Gastroesophageal sphincter (tissue), 4 donors: Measurements from ENCODE around the gene OR8B8. TPM values are rescaled to one million over a fixed set of nuclear protein-coding genes. Genes with fewer than 3 reads are reported as not detected.

Source experiments
- ATAC-seq: fragments of 150-250 bp; one replicate; pipeline ENCODE4 v1.9.1; 2016; ENCODE audit warnings: mild to moderate bottlenecking, moderate library complexity
- H3K27ac ChIP-seq, 4 donors: fragments of 200-600 bp; sonication (generic) in 3 of 4; 1 replicate in 3 of 4; 2 replicates in 1 of 4; pipeline ENCODE4 v1.5.1; 2016 to 2019
- H3K27me3 ChIP-seq: fragments of 200-600 bp; sonication (generic); one replicate; pipeline ENCODE4 v1.5.1; 2019
- H3K36me3 ChIP-seq, 2 donors: fragments of 200-600 bp; sonication (generic); one replicate each; pipeline ENCODE4 v1.5.1; 2019; ENCODE audit warnings: control low read depth in 1 of 2
- H3K4me1 ChIP-seq, 3 donors: fragments of 200-600 bp; sonication (generic); 1 replicate in 2 of 3; 2 replicates in 1 of 3; pipeline ENCODE4 v1.5.1; 2016 to 2019; ENCODE audit warnings: control low read depth in 2 of 3
- H3K4me3 ChIP-seq, 2 donors: fragments of 200-600 bp; sonication (generic); one replicate each; pipeline ENCODE4 v1.5.1; 2019; ENCODE audit warnings: mild to moderate bottlenecking in 1 of 2, moderate library complexity in 1 of 2
- H3K9me3 ChIP-seq, 3 donors: fragments of 200-600 bp; sonication (generic); one replicate each; pipeline ENCODE4 v1.5.1; 2017 to 2019; ENCODE audit warnings: control low read depth in 2 of 3
- CTCF ChIP-seq, 4 experiments: fragments of 200-600 bp in 2 of 4; fragments of 450-650 bp in 2 of 4; sonication (generic) in 1 of 4; IDR thresholded peaks; one replicate each; pipeline ENCODE4 v1.5.1; 2017 to 2019; ENCODE audit warnings: antibody characterized with exemption in 4 of 4, mild to moderate bottlenecking in 2 of 4, moderate library complexity in 2 of 4
- EP300 ChIP-seq: sonication (generic); formaldehyde crosslinking; IDR thresholded peaks from one replicate; pipeline ENCODE4 v1.6.1; 2017; ENCODE audit warnings: antibody characterized with exemption, mild to moderate bottlenecking
- POLR2A ChIP-seq, 2 donors: fragments of 450-650 bp; IDR thresholded peaks; one replicate each; pipeline ENCODE4 v1.6.1; 2017; ENCODE audit warnings: antibody characterized with exemption in 2 of 2, mild to moderate bottlenecking in 2 of 2, moderate library complexity in 1 of 2
- POLR2AphosphoS5 ChIP-seq: sonication (generic); formaldehyde crosslinking; IDR thresholded peaks from one replicate; pipeline ENCODE4 v1.6.1; 2017; ENCODE audit warnings: antibody characterized with exemption
- WGBS, 2 donors: methylation state at CpG; one replicate each; pipeline ENCODE4 v1.1.5; 2018; ENCODE audit warnings: low coverage in 1 of 2; 5-methylcytosine and 5-hydroxymethylcytosine counted together
- total RNA-seq, 4 donors: library from RNA; depleted of rRNA; stranded (reverse); fragments of >200 nt; gene quantifications; one replicate each; pipeline ENCODE4 v1.1.0, GENCODE V29; 2016

OR8B8 gene
- total RNA-seq, 4 donors from 2014 or later: not detected

DNA sequence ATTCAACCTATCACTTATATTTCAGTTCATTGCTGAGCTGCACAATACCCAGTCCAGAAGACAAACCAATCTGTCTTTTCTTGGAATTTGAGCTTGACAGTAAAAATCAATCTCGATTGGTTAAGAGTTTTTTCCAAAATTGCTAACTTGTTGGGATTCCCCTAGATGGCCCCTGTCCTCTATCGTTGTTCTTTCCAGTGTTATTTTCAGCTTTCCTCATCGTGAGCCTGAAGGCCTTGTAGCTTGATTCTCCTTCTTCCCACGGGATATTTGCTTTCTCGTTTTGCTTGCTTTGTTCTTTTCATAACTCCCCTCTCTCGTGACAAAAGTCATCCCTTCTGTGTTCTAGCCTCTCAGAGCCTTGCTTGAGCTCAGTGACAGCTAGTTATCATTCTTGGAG, 3.1 kb downstream of the OR8B8 start:
- Histone ChIP-seq H3K4me1 (no peaks in the 10 kb centered on the region), H3K4me3 (no peak overlapping the region), H3K36me3 (no peaks in the 10 kb centered on the region), H3K9me3 (no peaks in the 10 kb centered on the region), H3K27me3 (peaks cover 5% of the 10 kb centered on the region), H3K27ac (no peak overlapping the region)
- no peak for ATAC-seq
- no peak for TF ChIP-seq CTCF (IDR thresholded peaks at IDR 0.05)
- no peak for TF ChIP-seq POLR2A (IDR thresholded peaks at IDR 0.05)
- TF ChIP-seq EP300: no peak
- TF ChIP-seq POLR2AphosphoS5: no peak
- WGBS, 2 donors: 43 to 46% methylated on average over 6 of the region's 6 CpGs

- Histone ChIP-seq H3K9me3 (no peaks in the 10 kb centered on the region), H3K4me1 (no peaks in the 10 kb centered on the region), H3K27ac (no peak overlapping the region), H3K4me3 (no peak overlapping the region), H3K27me3 (peaks cover 5% of the 10 kb centered on the region), H3K36me3 (no peaks in the 10 kb centered on the region)
- TF ChIP-seq POLR2A (IDR thresholded peaks at IDR 0.05): no peak
- no peak for TF ChIP-seq POLR2AphosphoS5
- no peak for TF ChIP-seq CTCF (IDR thresholded peaks at IDR 0.05)
- no peak for TF ChIP-seq EP300
- WGBS, 2 donors: 88% methylated on average over 4 of the region's 7 CpGs; no CpG with 5 or more reads in 1 of the 2 donors
- ATAC-seq: no peak
Measured at GRCh38 chr11:124441519-124441918, 4.0 kb downstream of the OR8B8 start.

DNA sequence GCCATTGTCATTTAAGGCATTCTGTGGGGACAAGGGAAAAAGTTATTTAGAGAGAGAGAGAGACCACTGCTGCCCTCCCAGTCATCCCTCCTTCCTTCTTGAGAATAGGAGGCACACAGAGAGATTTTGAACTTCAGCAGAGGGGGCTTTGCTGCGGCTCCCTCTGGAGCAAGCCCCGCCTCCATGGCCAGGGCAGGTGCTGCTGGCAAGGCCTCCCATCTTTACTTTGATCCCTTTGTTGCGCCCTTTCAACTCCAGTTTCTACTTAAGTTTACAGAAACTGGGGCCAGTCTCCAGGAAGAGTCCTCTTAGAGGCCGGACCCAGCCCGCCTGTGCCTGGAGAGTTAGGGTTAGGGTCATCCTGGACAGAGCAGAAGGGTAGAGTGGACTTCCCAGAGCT, 4.4 kb downstream of the OR8B8 start:
- Histone ChIP-seq H3K9me3 (no peaks in the 10 kb centered on the region), H3K4me3 (no peak overlapping the region), H3K36me3 (no peaks in the 10 kb centered on the region), H3K27me3 (peaks cover 5% of the 10 kb centered on the region), H3K4me1 (no peaks in the 10 kb centered on the region), H3K27ac (no peak overlapping the region)
- TF ChIP-seq POLR2A (IDR thresholded peaks at IDR 0.05): no peak
- TF ChIP-seq POLR2AphosphoS5: no peak
- TF ChIP-seq CTCF (IDR thresholded peaks at IDR 0.05): no peak
- TF ChIP-seq EP300: no peak
- 50% methylated on average over 1 of the region's 5 CpGs; no CpG with 5 or more reads in 1 of the 2 donors for WGBS, 2 donors
- ATAC-seq: no peak

- ATAC-seq: no peak
- Histone ChIP-seq H3K4me3 (no peak overlapping the region), H3K27ac (no peak overlapping the region), H3K9me3 (no peaks in the 10 kb centered on the region), H3K27me3 (peaks cover 5% of the 10 kb centered on the region), H3K36me3 (no peaks in the 10 kb centered on the region), H3K4me1 (no peaks in the 10 kb centered on the region)
- WGBS, 2 donors: 73 to 83% methylated on average over 3 to 4 of the region's 4 CpGs
- no peak for TF ChIP-seq POLR2AphosphoS5
- TF ChIP-seq EP300: no peak
- no peak for TF ChIP-seq CTCF (IDR thresholded peaks at IDR 0.05)
- no peak for TF ChIP-seq POLR2A (IDR thresholded peaks at IDR 0.05)
Measured at GRCh38 chr11:124440608-124441007, 4.9 kb downstream of the OR8B8 start.

- 42 to 91% methylated on average over 1 to 2 of the region's 2 CpGs for WGBS, 2 donors
- Histone ChIP-seq H3K9me3 (peaks cover 0 to 10% (median 0%) of the 10 kb centered on the region in 3 donors), H3K4me1 (no peaks in the 10 kb centered on the region), H3K36me3 (no peaks in the 10 kb centered on the region), H3K27ac (no peak overlapping the region), H3K4me3 (no peak overlapping the region), H3K27me3 (no peaks in the 10 kb centered on the region)
- ATAC-seq: no peak
- TF ChIP-seq CTCF (IDR thresholded peaks at IDR 0.05): no peak
- TF ChIP-seq EP300: no peak
- TF ChIP-seq POLR2A (IDR thresholded peaks at IDR 0.05): no peak
- no peak for TF ChIP-seq POLR2AphosphoS5
Measured at GRCh38 chr11:124434699-124435098, 10.8 kb downstream of the OR8B8 start.
